HEK293 (cell line): ENCODE measurements around the gene NEK7.
"Not testable (repeated sequence)": the region's sequence is repeated elsewhere in the genome, so short reads cannot be mapped to it uniquely, and the experiment has no call there.

ENCODE experiments used
- CTCF ChIP-seq: fragments of 450-650 bp; formaldehyde crosslinking; IDR thresholded peaks from 2 replicates; pipeline ENCODE4 v1.5.1; 2016; ENCODE audit warnings: missing biosample characterization, missing genetic modification characterization
- REST ChIP-seq: fragments of 450-650 bp; formaldehyde crosslinking; IDR thresholded peaks from 2 replicates; pipeline ENCODE4 v1.5.1; 2016; ENCODE audit warnings: missing biosample characterization, missing genetic modification characterization
- TSHZ1 ChIP-seq: fragments of 450-650 bp; formaldehyde crosslinking; IDR thresholded peaks from 2 replicates; pipeline ENCODE4 v1.5.1; 2016; ENCODE audit warnings: missing biosample characterization, missing genetic modification characterization, borderline replicate concordance
- ZBTB49 ChIP-seq: fragments of 450-650 bp; formaldehyde crosslinking; IDR thresholded peaks from 2 replicates; pipeline ENCODE4 v1.5.1; 2016; ENCODE audit warnings: missing biosample characterization, missing genetic modification characterization, low read depth
- ZFP41 ChIP-seq: fragments of 450-650 bp; formaldehyde crosslinking; IDR thresholded peaks from 2 replicates; pipeline ENCODE4 v1.5.1; 2016; ENCODE audit warnings: missing biosample characterization, missing genetic modification characterization, borderline replicate concordance
- ZNF121 ChIP-seq: fragments of 450-650 bp; formaldehyde crosslinking; IDR thresholded peaks from 2 replicates; pipeline ENCODE4 v1.5.1; 2016; ENCODE audit warnings: missing biosample characterization, missing genetic modification characterization
- ZNF157 ChIP-seq: fragments of 450-650 bp; formaldehyde crosslinking; IDR thresholded peaks from 2 replicates; pipeline ENCODE4 v1.5.1; 2016; ENCODE audit warnings: missing biosample characterization, missing genetic modification characterization
- ZNF274 ChIP-seq, 2 experiments: fragments of 200-500 bp in 1 of 2; fragments of 450-650 bp in 1 of 2; sonication (Bioruptor generic) in 1 of 2; formaldehyde crosslinking in 1 of 2; IDR thresholded peaks; 2 replicates each; pipeline versions ENCODE4 v1.5.1 to v1.6.1; 2014 to 2016; ENCODE audit warnings: borderline replicate concordance in 1 of 2, inconsistent platforms in 1 of 2, low read length in 1 of 2, missing biosample characterization in 1 of 2, missing genetic modification characterization in 1 of 2
- ZNF335 ChIP-seq: fragments of 450-650 bp; formaldehyde crosslinking; conservative IDR thresholded peaks from 2 replicates; pipeline ENCODE4 v1.5.1; 2016; ENCODE audit warnings: missing biosample characterization, missing genetic modification characterization
- ZNF354C ChIP-seq: fragments of 450-650 bp; formaldehyde crosslinking; IDR thresholded peaks from 2 replicates; pipeline ENCODE4 v1.5.1; 2016; ENCODE audit warnings: missing biosample characterization, missing genetic modification characterization, low read depth, borderline replicate concordance
- ZNF398 ChIP-seq: fragments of 450-650 bp; formaldehyde crosslinking; IDR thresholded peaks from 2 replicates; pipeline ENCODE4 v1.5.1; 2017; ENCODE audit warnings: missing biosample characterization, missing genetic modification characterization

GRCh38 chr1:198130053-198130452, 26.7 kb upstream of the NEK7 start:
- TF ChIP-seq ZNF398; ZNF274 (IDR thresholded peaks at IDR 0.05; ENCODE audit: low read length); ZNF274 (tag by site-specific recombination; IDR thresholded peaks at IDR 0.05; ENCODE audit: borderline replicate concordance); ZNF335 (tag by site-specific recombination); TSHZ1 (tag by site-specific recombination); CTCF (tag by site-specific recombination); ZFP41 (tag by site-specific recombination); ZNF157 (tag by site-specific recombination); ZNF121 (tag by site-specific recombination); REST (tag by site-specific recombination); ZBTB49 (tag by site-specific recombination); ZNF354C: not testable (repeated sequence)
